Upper lobe of left lung (tissue), 6 donors: ENCODE results near the gene MIB1. TPM values are rescaled to one million over a fixed set of nuclear protein-coding genes. Genes with fewer than 3 reads are reported as not detected.

ENCODE experiments used
- ATAC-seq, 2 donors: fragments of 200-7000 bp; cut with Tn5 transposase; one replicate each; pipeline ENCODE4 v1.9.1; 2022; ENCODE audit warnings: mild to moderate bottlenecking in 2 of 2, moderate library complexity in 2 of 2; ENCODE audit not compliant: low FRiP score in 2 of 2
- DNase-seq, 2 donors: peaks; one replicate each; pipeline ENCODE4 v3.0.0-alpha.2; 2019 to 2020
- H3K27ac ChIP-seq, 4 donors: fragments of 200-600 bp; sonication (generic); one replicate each; pipeline ENCODE4 v1.5.1; 2016 to 2019
- H3K27me3 ChIP-seq, 4 donors: fragments of 200-600 bp; sonication (generic); one replicate each; pipeline ENCODE4 v1.5.1; 2017 to 2019
- H3K36me3 ChIP-seq, 4 donors: fragments of 200-600 bp; sonication (generic); one replicate each; pipeline ENCODE4 v1.5.1; 2016 to 2019
- H3K4me1 ChIP-seq, 4 donors: fragments of 200-600 bp; sonication (generic); one replicate each; pipeline ENCODE4 v1.5.1; 2018 to 2019
- H3K4me3 ChIP-seq, 4 donors: fragments of 200-600 bp; sonication (generic); one replicate each; pipeline ENCODE4 v1.5.1; 2017 to 2019; ENCODE audit warnings: mild to moderate bottlenecking in 2 of 4, moderate library complexity in 1 of 4
- H3K9me3 ChIP-seq, 4 donors: fragments of 200-600 bp; sonication (generic); one replicate each; pipeline ENCODE4 v1.5.1; 2018 to 2019
- EP300 ChIP-seq, 4 donors: sonication (generic); formaldehyde crosslinking; IDR thresholded peaks; one replicate each; pipeline ENCODE4 v1.5.1; 2017; ENCODE audit warnings: antibody characterized with exemption in 4 of 4, control low read depth in 2 of 4
- POLR2A ChIP-seq, 4 donors: fragments of 450-650 bp; IDR thresholded peaks; one replicate each; pipeline ENCODE4 v1.5.1; 2016 to 2017; ENCODE audit warnings: antibody characterized with exemption in 4 of 4, mild to moderate bottlenecking in 2 of 4
- POLR2AphosphoS5 ChIP-seq, 2 donors: sonication (generic); formaldehyde crosslinking; IDR thresholded peaks; one replicate each; pipeline ENCODE4 v1.5.1; 2017; ENCODE audit warnings: antibody characterized with exemption in 2 of 2
- WGBS, 2 donors: methylation state at CpG; one replicate each; pipeline ENCODE4 v1.1.5; 2017 to 2018; 5-methylcytosine and 5-hydroxymethylcytosine counted together
- total RNA-seq, 6 donors: library from RNA; depleted of rRNA in 4 of 6; stranded (reverse); fragments of >200 nt in 4 of 6; gene quantifications; one replicate each; pipeline versions ENCODE4 v1.1.0 to v1.2.1, GENCODE V29; 2016 to 2021
- TF ChIP-seq, protein P1 (sequence below), 6 experiments: fragments of 450-650 bp in 4 of 6; fragments of 200-600 bp in 2 of 6; sonication (generic) in 2 of 6; IDR thresholded peaks; one replicate each; pipeline ENCODE4 v1.5.1; 2016 to 2019; ENCODE audit warnings: antibody characterized with exemption in 6 of 6
- donor health status: DM: no; HTN: no; CAD: no; lungs with moderate emphysema.
- donor health status: DM: no; HTN: yes; CAD: no; lungs with severe emphysema.

Gene MIB1
- total RNA-seq, 6 donors from 2014 or later = 12.9 to 35.2 (median 23.4) TPM

DNA sequence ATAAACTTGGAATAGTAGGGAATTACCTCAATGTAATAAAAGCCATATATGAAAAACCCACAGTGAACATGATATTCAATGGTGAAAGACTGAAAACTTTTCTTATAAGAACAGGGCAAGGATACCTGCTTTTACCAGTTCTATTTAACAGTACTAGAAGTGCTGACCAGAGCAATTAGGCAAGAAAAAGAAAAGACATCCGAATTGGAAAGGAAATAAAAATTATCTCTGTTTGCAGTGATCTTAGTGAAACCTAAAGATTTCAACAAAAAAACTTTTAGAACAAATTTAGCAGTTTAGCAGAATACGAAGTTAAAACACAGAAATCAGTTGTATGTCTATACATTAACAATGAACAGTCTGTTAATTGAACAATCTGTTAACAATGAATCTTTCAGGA, 69.1 kb downstream of the MIB1 start:
- H3K4me3 ChIP-seq = no peak overlapping the region
- no peaks in the 10 kb centered on the region for H3K27me3 ChIP-seq
- no peaks in the 10 kb centered on the region for H3K4me1 ChIP-seq
- WGBS, 2 donors = 98% methylated on average over 2 of the region's 2 CpGs
- TF ChIP-seq EP300 (IDR thresholded peaks at IDR 0.05) = no peak
- no peak for TF ChIP-seq POLR2A (IDR thresholded peaks at IDR 0.05)
- TF ChIP-seq, protein P1, sequence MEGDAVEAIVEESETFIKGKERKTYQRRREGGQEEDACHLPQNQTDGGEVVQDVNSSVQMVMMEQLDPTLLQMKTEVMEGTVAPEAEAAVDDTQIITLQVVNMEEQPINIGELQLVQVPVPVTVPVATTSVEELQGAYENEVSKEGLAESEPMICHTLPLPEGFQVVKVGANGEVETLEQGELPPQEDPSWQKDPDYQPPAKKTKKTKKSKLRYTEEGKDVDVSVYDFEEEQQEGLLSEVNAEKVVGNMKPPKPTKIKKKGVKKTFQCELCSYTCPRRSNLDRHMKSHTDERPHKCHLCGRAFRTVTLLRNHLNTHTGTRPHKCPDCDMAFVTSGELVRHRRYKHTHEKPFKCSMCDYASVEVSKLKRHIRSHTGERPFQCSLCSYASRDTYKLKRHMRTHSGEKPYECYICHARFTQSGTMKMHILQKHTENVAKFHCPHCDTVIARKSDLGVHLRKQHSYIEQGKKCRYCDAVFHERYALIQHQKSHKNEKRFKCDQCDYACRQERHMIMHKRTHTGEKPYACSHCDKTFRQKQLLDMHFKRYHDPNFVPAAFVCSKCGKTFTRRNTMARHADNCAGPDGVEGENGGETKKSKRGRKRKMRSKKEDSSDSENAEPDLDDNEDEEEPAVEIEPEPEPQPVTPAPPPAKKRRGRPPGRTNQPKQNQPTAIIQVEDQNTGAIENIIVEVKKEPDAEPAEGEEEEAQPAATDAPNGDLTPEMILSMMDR (IDR thresholded peaks at IDR 0.05) = no peak
- no peak for TF ChIP-seq POLR2AphosphoS5 (IDR thresholded peaks at IDR 0.05)
- no peak overlapping the region for H3K27ac ChIP-seq
- ATAC-seq (no peak), DNase-seq (no peak)
- peaks cover 0 to 3% (median 0%) of the 10 kb centered on the region in 4 donors for H3K9me3 ChIP-seq
- peaks cover 0 to 23% (median 8%) of the 10 kb centered on the region in 4 donors for H3K36me3 ChIP-seq

DNA sequence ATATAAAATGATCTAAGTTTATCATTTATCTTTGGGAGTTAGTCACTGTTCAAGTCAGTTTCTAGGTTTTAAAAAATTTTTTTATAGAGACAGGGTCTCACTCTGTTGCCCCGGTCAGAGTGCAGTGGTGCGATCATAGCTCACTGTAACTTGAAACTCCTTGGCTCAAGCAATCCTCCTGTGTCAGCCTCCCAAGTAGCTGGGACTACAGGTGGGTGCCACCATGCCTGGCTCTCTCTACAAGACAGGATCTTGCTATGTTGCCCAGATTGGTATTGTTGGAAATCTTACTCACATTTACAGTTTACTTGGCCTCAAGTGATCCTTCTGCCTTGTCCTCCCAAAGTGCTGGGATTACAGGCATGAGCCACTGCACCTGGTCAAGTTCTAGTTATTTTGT, 74.5 kb downstream of the MIB1 start:
- Histone ChIP-seq H3K27ac (no peak overlapping the region), H3K9me3 (no peaks in the 10 kb centered on the region), H3K27me3 (no peaks in the 10 kb centered on the region), H3K4me1 (no peaks in the 10 kb centered on the region), H3K4me3 (no peak overlapping the region), H3K36me3 (peaks cover 0 to 15% (median 3%) of the 10 kb centered on the region in 4 donors)
- 93 to 100% methylated on average over 2 of the region's 2 CpGs for WGBS, 2 donors
- DNase-seq (no peak), ATAC-seq (no peak)
- TF ChIP-seq, protein P1 (IDR thresholded peaks at IDR 0.05) = no peak
- no peak for TF ChIP-seq POLR2AphosphoS5 (IDR thresholded peaks at IDR 0.05)
- TF ChIP-seq EP300 (IDR thresholded peaks at IDR 0.05) = no peak
- no peak for TF ChIP-seq POLR2A (IDR thresholded peaks at IDR 0.05)

DNA sequence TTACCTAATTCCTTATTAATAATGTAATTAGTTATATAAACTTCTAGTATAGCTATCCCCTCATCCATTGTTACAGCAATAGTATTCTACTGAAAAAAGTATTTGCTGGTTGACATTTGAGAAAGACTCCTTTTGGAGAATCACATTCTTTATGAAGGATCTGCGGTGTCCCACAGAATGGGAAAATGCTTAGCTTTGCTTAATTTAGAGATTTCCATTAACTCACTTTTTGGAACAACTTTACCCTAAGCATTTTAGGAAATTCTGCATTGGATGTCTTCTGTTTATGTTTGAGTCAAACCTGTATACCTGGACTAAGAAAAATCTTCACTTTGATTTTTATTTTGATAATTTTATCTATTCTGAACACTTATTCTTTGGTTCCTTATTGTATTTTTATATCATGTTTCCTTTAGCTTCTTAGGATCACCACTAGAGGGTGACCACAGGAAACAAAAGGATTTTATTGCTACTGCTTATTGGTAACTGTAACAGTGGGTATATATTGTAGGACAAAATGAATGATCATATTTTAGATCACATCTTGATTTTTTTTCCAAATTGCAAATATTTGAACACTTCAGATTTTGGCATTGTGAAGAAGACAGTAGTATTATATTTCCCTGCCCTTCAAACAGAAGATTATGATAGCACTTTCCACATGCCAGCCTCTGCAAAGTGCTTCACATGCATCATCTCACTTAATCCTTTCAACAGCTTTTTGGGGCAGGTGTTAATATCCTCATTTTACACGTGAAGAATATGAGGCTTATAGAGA, 79.6 kb downstream of the MIB1 start:
- WGBS, 2 donors = 73 to 79% methylated on average over 2 of the region's 2 CpGs
- Histone ChIP-seq H3K27me3 (no peaks in the 10 kb centered on the region), H3K36me3 (peaks cover 0 to 23% (median 1%) of the 10 kb centered on the region in 4 donors), H3K27ac (no peak overlapping the region), H3K9me3 (no peaks in the 10 kb centered on the region), H3K4me3 (no peak overlapping the region), H3K4me1 (no peaks in the 10 kb centered on the region)
- DNase-seq (no peak), ATAC-seq (no peak)
- TF ChIP-seq, protein P1 (IDR thresholded peaks at IDR 0.05) = peak in 5 of 6 experiments; percentile 22 to 45 (median 36)
- no peak for TF ChIP-seq POLR2AphosphoS5 (IDR thresholded peaks at IDR 0.05)

DNA sequence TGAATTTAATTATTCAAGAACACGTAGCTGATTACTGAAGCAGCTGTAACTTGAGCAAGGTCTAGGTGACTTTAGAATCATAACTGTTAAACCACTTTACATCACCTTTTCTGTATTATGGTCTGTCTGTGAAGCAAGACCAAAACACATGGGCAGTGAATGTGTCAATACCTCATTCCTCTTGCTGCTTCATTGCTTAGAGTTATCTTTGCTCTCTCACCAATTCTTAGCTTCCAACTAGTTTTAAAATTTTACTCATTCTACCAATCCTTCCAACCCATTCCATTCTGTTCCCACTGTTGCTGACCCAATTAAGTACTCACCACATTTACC, 80.2 kb downstream of the MIB1 start:
- DNase-seq (no peak), ATAC-seq (no peak)
- Histone ChIP-seq H3K27me3 (no peaks in the 10 kb centered on the region), H3K36me3 (peaks cover 0 to 19% (median 1%) of the 10 kb centered on the region in 4 donors), H3K4me1 (no peaks in the 10 kb centered on the region), H3K9me3 (no peaks in the 10 kb centered on the region), H3K27ac (no peak overlapping the region), H3K4me3 (no peak overlapping the region)
- WGBS, 2 donors = 88 to 93% methylated on average over 1 of the region's 1 CpG
- no peak for TF ChIP-seq POLR2A (IDR thresholded peaks at IDR 0.05)
- TF ChIP-seq POLR2AphosphoS5 (IDR thresholded peaks at IDR 0.05) = no peak
- TF ChIP-seq, protein P1 (IDR thresholded peaks at IDR 0.05) = no peak
- TF ChIP-seq EP300 (IDR thresholded peaks at IDR 0.05) = no peak

DNA sequence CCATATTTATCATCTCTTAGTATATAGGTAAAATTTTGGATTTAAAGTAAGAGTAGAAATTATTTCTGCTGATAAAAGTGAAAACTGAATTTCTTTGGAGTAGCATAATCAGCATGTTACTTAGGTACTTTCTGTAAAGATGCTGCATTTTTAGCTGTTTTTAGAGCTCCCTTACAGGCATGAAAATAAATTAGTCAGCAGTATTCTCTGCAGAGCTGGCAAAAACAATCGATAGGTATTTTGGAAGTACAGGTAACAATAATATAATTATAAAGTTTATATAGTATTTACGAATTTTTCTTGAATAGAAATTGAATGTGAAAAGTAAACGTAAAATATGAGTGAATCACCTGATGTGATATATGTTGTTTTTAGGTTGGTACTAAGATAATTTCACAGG, 83.3 kb downstream of the MIB1 start:
- WGBS, 2 donors = 91 to 98% methylated on average over 3 of the region's 3 CpGs
- Histone ChIP-seq H3K36me3 (peaks cover 0 to 13% (median 1%) of the 10 kb centered on the region in 4 donors), H3K4me1 (peaks cover 0 to 6% (median 0%) of the 10 kb centered on the region in 4 donors), H3K9me3 (no peaks in the 10 kb centered on the region), H3K4me3 (no peak overlapping the region), H3K27ac (no peak overlapping the region), H3K27me3 (no peaks in the 10 kb centered on the region)
- TF ChIP-seq POLR2A (IDR thresholded peaks at IDR 0.05) (no peak), POLR2AphosphoS5 (IDR thresholded peaks at IDR 0.05) (no peak), EP300 (IDR thresholded peaks at IDR 0.05) (no peak)
- TF ChIP-seq, protein P1 (IDR thresholded peaks at IDR 0.05) = no peak
- ATAC-seq (no peak), DNase-seq (no peak)
